Gastrocnemius medialis (tissue), 4 donors: ENCODE measurements around the gene CERS1.

Source experiments
- CTCF ChIP-seq, 5 experiments: fragments of 450-650 bp in 3 of 5; fragments of 200-600 bp in 2 of 5; sonication (generic) in 2 of 5; IDR thresholded peaks in 4 of 5; conservative IDR thresholded peaks in 1 of 5; 1 replicate in 4 of 5; 2 replicates in 1 of 5; pipeline ENCODE4 v1.5.1; 2016 to 2019; ENCODE audit warnings: antibody characterized with exemption in 5 of 5, mild to moderate bottlenecking in 3 of 5, moderate library complexity in 3 of 5
- POLR2A ChIP-seq, 2 donors: fragments of 450-650 bp; IDR thresholded peaks; one replicate each; pipeline ENCODE4 v1.6.1; 2017; ENCODE audit warnings: antibody characterized with exemption in 2 of 2, mild to moderate bottlenecking in 2 of 2, moderate library complexity in 2 of 2

GRCh38 chr19:18847549-18848463, 48.2 kb downstream of the CERS1 start:
- TF ChIP-seq POLR2A (IDR thresholded peaks at IDR 0.05): no peak
- TF ChIP-seq CTCF (IDR thresholded peaks at IDR 0.05 in 4 of 5, conservative IDR thresholded peaks at IDR 0.05 in 1 of 5): peak in 1 of 5 experiments; percentile 36
